ENCODE data around the gene MEIS1. TPM values are rescaled to one million over a fixed set of nuclear protein-coding genes. Genes with fewer than 3 reads are reported as not detected.

The MEIS1 gene
- total RNA-seq, 2 donors from 2014 or later = 82.1 to 84.6 TPM

DNA sequence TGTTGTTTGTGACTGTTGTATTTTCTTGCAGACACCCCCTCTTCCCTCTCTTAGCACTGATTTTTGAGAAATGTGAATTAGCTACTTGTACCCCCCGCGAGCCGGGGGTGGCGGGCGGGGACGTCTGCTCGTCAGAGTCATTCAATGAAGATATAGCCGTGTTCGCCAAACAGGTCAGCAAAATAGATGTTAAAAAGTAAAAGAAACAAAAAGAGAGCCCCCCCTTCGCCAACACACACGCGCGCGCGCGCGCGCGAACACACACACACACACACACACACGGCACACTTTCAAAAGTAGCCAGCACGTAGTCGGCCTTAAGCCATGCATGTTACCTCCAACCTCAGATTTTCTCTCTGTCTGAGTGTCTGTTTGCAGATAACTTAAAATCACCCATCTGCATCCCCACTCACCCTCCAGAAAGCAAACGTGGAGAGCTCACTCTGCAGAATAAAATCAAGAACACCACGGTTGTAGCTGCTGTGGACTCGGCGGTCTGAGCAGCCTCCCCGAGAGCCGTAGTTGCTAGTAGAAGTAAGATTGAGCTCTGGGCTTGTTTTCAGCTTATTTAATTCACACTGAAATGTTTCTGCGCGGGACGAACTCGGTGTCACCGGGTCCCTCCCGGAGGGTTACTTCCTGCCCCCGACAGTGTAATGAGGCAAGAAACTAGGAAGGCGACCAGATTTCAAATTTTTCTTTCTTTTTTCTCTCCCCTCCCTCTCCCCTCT lies 5.1 kb downstream of the MEIS1 start:
- intact Hi-C loops (cut with DNase I) = loop anchor here (10.0 kb wide), 1 partner anchor 55 kb away; no protein-coding TSS in a partner anchor
- 2 to 3% methylated on average over 36 of the region's 36 CpGs for WGBS, 2 donors
- H3K36me3 ChIP-seq (replicated peaks in 1 of 2; ENCODE audit: insufficient read depth in 1 of 2, low read depth in 2 of 2) = no peaks in the 10 kb centered on the region
- no peaks in the 10 kb centered on the region for H3K9me3 ChIP-seq
- H3K27me3 ChIP-seq = no peaks in the 10 kb centered on the region
- peak overlapping the region; percentile 65 to 73 for H3K4me3 ChIP-seq
- no peaks in the 10 kb centered on the region for H3K4me1 ChIP-seq
- H3K27ac ChIP-seq = peak overlapping the region; percentile 89 to 98 (median 92)
- TF ChIP-seq, protein P1, sequence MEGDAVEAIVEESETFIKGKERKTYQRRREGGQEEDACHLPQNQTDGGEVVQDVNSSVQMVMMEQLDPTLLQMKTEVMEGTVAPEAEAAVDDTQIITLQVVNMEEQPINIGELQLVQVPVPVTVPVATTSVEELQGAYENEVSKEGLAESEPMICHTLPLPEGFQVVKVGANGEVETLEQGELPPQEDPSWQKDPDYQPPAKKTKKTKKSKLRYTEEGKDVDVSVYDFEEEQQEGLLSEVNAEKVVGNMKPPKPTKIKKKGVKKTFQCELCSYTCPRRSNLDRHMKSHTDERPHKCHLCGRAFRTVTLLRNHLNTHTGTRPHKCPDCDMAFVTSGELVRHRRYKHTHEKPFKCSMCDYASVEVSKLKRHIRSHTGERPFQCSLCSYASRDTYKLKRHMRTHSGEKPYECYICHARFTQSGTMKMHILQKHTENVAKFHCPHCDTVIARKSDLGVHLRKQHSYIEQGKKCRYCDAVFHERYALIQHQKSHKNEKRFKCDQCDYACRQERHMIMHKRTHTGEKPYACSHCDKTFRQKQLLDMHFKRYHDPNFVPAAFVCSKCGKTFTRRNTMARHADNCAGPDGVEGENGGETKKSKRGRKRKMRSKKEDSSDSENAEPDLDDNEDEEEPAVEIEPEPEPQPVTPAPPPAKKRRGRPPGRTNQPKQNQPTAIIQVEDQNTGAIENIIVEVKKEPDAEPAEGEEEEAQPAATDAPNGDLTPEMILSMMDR (IDR thresholded peaks at IDR 0.05) = no peak
- no peak for TF ChIP-seq POLR2A (IDR thresholded peaks at IDR 0.05)
- no peak for DNase-seq
- no peak for ATAC-seq

DNA sequence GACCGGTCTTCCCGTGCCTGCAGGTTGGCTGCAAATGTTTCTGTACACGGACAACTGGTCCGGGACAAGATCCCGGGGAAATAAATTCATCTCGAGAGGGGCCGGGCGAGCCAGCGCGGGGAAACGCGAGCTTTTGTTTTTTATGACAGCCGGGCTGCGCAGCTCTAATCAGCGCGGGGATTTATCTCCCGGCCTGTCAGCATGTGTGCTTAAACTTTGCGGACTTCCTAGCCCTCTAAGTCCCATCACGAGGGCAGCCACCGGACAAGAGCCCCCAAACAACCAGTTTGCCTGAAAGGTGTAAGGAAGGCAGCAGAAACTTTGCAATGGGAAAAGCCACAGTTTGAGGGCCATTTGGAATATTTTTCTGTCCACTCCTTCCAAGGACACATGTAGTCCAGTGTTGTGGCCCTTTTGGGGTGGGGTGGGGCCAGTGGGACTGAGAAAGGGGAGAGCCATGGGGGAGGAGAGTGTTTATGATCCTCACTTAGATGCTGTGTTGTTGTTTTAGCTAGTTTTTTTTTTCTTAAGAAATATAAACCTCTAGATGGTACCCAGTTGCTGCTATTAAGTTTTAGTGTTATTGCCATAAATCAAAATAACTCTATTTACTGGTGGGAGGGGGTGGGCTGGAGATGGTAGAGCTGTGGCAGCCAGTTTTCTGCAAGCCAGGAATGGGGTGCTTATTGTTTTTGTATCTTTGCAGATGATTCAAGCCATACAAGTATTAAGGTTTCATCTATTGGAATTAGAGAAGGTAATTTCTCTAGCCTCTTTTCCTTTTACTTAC lies 6.0 kb downstream of the MEIS1 start:
- peak overlapping the region; percentile 65 to 73 for H3K4me3 ChIP-seq
- no peaks in the 10 kb centered on the region for H3K4me1 ChIP-seq
- no peaks in the 10 kb centered on the region for H3K27me3 ChIP-seq
- TF ChIP-seq, protein P1 (IDR thresholded peaks at IDR 0.05) = no peak
- TF ChIP-seq POLR2A (IDR thresholded peaks at IDR 0.05) = no peak
- peak in 2 of 4 donors; percentile 31 to 50 for DNase-seq
- no peaks in the 10 kb centered on the region for H3K9me3 ChIP-seq
- ATAC-seq = no peak
- intact Hi-C loops (cut with DNase I) = loop anchor here (10.0 kb wide), 1 partner anchor 54 kb away; no protein-coding TSS in a partner anchor
- H3K36me3 ChIP-seq (replicated peaks in 1 of 2; ENCODE audit: insufficient read depth in 1 of 2, low read depth in 2 of 2) = no peaks in the 10 kb centered on the region
- 1 to 5% methylated on average over 20 of the region's 20 CpGs for WGBS, 2 donors
- H3K27ac ChIP-seq = peak overlapping the region; percentile 89 to 98 (median 92)

DNA sequence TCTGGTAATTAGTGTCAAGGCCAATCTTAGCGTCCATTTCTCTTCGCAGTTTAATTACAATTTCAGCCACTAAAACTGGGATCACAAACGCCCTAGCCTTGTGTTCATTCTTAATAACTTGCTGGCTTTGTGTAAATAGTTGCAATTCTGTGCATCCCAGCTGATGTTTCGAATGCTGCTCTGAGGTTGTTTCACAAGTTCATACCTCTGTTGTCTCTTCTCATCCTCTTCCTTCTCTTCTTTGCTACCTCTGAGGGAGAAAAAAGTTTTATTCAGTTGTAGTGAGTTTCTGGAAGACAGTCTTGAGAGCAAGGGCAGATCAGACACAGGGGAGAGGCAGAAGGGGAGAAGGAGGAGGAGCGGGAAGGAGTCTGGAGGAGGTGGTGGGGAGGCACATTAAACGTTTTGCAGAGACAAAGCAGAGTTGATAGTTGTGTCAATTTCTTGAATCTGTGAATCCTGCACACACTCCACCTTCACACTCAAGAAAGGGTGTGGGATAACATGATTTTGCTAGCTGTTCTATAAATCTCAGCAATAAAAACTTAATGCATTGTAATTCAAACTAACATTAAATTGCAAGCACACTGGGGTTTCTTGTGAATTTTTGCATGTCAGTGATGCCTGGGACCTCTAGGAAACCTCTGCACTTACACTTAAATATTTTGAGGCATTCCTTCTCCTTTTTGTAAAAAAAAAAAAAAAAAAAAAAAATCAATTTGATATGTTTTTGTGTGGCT lies 6.8 kb downstream of the MEIS1 start:
- no peak for DNase-seq
- H3K27me3 ChIP-seq = no peaks in the 10 kb centered on the region
- TF ChIP-seq, protein P1 (IDR thresholded peaks at IDR 0.05) = no peak
- peak in 1 of 3 donors; percentile 12 for TF ChIP-seq POLR2A (IDR thresholded peaks at IDR 0.05)

DNA sequence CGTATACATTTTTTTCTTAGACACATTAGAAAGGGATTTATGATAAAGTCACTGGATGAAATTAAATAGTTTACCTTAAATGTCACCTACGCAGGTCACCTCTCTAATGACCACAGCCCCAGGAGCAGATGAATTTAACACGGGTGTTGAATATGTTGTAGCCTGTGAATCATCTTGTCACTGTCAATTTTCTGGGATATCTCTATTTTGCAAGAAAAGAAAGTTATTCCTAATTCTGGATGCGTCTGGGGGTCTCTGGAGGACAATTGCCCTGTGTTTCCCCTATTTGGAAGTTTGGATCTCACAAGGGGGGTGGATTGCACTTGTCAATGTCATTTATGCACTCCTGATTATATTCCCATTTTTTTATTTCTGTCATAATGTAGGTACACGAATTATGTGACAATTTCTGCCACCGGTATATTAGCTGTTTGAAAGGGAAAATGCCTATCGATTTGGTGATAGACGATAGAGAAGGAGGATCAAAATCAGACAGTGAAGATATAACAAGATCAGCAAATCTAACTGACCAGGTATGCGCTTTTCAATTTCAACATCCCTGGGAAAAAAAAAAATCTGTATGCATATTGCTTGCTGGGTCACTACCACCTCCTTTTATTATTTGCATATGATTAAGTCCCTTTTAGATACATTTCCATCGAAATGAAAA lies 7.7 kb downstream of the MEIS1 start:
- intact Hi-C loops (cut with DNase I) = loop anchor here (10.0 kb wide), 1 partner anchor 52 kb away; no protein-coding TSS in a partner anchor
- WGBS, 2 donors = 11 to 14% methylated on average over 10 of the region's 10 CpGs
- Histone ChIP-seq H3K27ac (peak overlapping the region; percentile 36 to 98 (median 92)), H3K4me3 (peak overlapping the region; percentile 12 to 55), H3K4me1 (peaks cover 4% of the 10 kb centered on the region), H3K36me3 (replicated peaks in 1 of 2; ENCODE audit: insufficient read depth in 1 of 2, low read depth in 2 of 2) (no peaks in the 10 kb centered on the region), H3K27me3 (no peaks in the 10 kb centered on the region), H3K9me3 (no peaks in the 10 kb centered on the region)
- no peak for ATAC-seq
- DNase-seq = no peak
- no peak for TF ChIP-seq POLR2A (IDR thresholded peaks at IDR 0.05)
- TF ChIP-seq, protein P1 (IDR thresholded peaks at IDR 0.05) = no peak

More for the DNA sequence above, 6.8 kb downstream of the MEIS1 start:
- Histone ChIP-seq H3K36me3 (replicated peaks in 1 of 2; ENCODE audit: insufficient read depth in 1 of 2, low read depth in 2 of 2) (no peaks in the 10 kb centered on the region), H3K27ac (peak overlapping the region; percentile 22 to 98 (median 92)), H3K4me1 (no peaks in the 10 kb centered on the region), H3K4me3 (peak overlapping the region; percentile 65 to 73), H3K9me3 (no peaks in the 10 kb centered on the region)
- 7% methylated on average over 6 of the region's 6 CpGs for WGBS, 2 donors
- intact Hi-C loops (cut with DNase I) = loop anchor here (10.0 kb wide), 1 partner anchor 53 kb away; no protein-coding TSS in a partner anchor
- ATAC-seq = no peak
